HG03139 (cell line): ENCODE results near the gene PLEKHH1.
"Not testable (repeated sequence)": the region's sequence is repeated elsewhere in the genome, so short reads cannot be mapped to it uniquely, and the experiment has no call there.

Experiments
- ATAC-seq: cut with Tn5 transposase; IDR thresholded peaks from one replicate; pipeline ENCODE4 v1.9.1; 2021; ENCODE audit not compliant: unreplicated experiment

PLEKHH1 gene

DNA sequence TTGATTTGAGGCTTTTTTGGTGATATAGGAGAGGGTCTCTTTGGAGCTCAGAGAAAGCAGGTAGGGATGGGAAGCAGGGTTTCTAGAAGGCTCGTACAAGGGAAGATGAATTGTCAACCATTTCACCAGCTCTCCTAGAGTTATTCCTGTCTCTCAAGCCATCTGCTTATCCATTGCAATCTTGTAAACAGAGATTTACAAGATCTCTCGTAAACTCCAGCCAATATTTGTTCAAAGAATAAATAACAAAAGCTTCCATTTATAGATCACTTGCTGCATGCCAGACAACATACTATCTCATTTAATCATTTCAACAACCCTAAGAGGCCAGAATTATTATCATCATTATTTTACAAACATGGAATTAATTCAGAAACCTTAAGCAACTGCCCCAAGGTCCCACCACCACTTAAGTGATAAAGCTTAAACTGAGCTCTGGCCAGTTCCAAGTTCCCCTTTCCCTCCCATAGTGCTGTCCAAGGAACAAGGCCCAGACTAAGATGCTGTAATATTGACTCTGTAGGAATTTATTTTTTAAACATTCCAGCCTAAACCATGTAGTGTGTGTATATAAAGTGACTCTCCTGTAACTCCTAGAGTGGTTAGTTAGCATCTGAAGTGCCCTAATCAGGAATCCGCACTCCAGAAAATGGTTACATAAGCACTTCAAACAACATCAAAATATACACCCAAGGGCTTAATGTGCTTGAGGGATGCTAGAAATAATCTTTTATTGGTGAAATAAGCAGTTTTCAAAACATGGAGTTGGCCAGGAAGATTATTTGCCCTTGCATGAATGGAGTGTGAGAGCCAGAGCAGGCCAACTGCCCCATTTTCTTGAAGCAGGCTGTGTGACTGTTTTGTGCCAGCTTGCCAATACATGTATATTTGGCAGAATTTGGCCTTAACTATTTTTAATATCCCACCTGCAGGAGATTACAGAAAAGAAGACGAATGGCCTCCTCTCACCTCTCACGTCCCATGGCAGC lies 2.8 kb upstream of the PLEKHH1 start:
- ATAC-seq: no peak

DNA sequence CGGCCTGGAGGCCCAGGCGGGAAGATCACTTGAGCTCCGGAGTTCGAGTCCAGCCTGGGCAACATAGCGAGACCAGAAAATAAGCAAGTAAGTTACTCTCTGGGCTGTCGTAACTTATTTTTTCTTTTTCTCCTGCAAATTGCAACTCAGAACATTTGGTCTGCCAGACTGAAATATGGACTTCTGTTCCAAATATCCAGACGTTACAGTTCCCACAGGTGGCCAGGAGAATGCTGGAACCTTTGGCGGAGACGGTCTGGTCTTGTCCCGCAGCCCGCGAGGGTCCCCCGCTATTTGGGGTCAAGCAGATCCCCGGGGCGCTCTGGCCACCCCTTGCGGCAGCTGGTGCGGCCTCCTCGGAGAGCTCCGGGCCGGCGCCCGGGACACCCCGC lies 488 bp upstream of the PLEKHH1 start:
- no peak for ATAC-seq

DNA sequence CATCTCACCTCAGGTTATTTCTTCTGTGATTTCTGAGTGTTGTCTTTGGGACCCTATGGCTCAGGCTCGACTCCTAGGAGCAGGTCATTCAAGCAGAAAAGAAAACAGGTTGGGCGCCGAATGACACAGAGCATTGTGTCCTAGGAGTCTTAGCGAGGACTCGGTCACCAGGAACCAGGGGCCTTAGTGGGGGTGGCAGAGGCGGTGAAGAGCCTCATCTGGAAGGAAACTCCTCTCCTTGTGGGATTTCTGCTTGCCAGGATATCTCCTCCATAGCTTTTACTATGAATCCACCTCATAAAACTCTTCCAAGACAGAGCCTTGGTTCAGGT lies 630 bp downstream of the PLEKHH1 start:
- no peak for ATAC-seq

DNA sequence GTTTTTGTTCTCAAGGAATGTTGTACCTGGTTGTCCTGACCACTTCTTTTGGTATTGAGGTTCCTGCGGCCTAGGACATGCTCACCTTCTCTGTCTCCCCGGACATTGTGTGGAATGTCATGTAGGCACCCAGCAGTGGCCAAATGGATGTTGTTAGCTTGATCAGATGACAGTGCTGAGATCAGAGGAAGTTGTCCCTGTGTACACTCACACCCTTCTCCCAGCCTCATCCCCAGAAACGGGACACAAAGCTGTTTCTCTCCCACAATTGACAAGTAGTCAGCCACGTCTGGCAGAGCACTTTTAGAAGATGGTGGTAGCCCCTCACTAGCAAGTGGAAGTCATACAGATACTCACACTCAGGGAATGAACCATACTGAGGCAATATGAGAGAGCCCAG lies 3.0 kb downstream of the PLEKHH1 start:
- ATAC-seq: no peak

DNA sequence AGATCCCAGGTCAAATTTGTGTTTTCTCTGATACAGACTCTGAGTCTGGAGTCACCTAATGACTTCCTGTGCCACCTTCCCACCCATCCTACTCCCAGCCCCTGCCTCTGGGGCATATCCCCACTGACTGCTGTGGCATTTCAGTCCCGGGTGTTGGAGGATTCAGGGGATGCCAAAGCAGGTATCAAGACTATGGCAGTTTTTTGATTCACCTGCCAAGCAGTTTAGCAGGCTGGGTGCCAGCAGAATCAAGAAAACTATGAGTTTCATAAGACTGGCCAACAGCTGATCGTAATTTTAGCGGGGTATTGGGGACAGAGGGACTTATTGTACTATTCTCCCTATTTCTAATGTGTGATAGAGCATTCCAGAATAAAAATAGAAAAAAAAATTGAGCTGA lies 4.6 kb downstream of the PLEKHH1 start:
- no peak for ATAC-seq

DNA sequence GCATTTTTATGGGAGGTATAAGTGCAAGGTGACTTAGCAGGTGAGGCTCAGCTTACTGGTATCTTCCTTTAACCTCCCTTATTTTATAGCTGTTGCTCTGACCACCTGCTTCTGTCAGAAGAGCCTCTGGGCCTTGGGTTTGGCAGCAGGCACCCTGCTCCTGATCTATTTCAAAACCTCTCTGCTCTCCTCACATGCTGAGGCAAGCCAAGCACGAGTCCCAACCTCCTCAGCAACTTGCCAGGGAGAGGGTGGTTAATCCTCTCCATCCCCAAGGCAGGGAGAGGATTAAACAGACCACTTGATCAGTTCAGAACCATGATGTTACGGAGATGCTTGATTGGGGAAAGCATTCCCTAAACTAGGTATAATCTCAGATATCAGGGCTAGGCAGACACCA lies 5.4 kb downstream of the PLEKHH1 start:
- ATAC-seq: no peak

DNA sequence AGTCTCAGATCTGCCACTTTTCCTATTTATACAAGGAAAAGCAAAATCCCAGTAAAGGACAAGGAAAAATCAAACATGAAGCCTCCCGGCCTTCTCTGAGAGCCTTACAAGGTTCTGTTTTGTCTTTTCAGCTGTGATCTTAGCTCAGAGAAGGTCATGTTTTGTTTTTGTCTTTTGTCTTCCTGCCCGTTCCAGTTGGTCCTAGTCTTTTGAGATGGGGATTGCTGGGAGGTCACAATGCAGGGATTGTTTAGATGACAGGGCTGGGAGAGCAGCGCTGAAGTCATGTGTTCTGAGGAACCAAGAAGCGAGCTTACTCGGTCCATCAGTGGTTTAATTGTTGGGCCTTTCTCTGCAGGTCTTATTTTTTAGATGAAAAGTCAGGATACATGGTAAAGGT lies 6.0 kb downstream of the PLEKHH1 start:
- no peak for ATAC-seq

DNA sequence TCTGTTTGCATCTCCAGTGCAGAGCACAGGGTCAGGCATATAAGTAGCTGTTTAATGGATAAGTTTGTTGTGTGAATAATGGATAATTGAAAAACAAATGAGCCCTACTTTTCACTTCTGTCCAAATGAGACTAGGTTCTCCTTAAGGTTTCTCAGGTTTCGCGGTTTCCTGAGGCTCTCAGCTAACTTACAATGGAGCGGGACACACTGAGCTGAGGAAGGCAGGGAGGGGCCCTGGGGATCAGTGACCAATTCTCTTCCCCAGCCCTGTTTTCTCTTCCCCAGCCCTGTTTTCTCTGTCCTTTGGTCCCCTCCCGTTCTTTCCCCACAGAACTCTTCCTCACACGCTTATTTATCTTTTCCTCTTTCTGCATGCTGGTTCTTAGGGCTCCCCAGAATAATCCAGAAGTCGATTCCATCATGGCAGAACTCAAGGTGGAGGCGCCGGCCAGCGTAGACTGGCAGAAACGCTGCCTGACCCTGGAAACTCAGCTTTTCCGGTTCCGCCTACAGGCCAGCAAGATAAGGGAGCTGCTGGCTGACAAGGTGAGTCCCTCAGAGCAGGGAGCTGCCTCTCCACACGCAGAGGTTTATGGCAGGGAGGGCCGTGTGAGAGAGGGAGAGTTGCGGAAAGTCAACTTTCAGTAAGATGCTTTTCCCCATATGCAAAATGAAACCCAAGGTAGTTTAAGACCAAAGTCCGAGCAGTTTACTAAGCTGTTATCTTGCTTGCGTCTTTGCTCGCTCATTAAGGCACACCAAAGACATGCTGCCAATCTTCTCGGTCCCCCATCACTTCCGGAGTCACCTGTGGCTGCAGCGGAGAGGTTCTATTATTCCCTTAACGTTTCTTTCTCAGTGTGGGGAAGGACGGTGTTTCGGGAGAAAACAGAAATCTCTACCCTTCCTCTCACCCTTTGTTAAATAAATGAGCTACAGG lies 8.6 kb downstream of the PLEKHH1 start:
- no peak for ATAC-seq

DNA sequence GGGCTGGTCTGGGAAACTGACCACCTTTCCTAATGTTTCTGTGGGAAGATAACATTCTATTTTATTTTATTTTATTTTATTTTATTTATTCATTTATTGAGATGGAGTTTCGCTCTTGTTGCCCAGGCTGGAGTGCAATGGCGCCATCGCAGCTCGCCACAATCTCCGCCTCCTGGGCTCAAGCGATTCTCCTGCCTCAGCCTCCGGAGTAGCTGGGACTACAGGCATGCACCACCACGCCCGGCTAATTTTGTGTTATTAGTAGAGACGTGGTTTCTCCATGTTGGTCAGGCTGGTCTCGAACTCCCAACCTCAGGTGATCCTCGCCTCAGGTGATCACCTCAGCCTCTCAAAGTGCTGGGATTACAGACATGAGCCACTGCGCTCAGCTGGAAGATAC lies 9.5 kb downstream of the PLEKHH1 start:
- ATAC-seq: not testable (repeated sequence)

DNA sequence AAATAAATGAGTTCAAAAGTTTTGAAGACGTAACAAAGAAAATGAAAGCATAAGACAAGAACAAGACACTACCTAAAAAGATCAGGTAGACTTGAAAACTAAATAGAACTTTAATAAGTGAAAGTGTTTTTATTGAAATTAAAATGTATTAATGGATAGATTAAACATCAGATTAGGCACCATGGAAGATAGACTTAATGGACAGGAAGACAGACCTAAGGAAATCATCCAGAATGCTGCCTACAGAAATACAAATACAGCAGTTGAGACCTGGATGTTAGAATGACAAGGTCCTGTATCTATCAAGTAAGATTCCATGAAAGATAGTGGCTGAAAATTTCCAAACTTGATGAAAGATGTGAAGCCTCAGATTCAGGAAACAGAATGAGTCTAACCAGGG lies 11.5 kb downstream of the PLEKHH1 start:
- ATAC-seq: no peak

DNA sequence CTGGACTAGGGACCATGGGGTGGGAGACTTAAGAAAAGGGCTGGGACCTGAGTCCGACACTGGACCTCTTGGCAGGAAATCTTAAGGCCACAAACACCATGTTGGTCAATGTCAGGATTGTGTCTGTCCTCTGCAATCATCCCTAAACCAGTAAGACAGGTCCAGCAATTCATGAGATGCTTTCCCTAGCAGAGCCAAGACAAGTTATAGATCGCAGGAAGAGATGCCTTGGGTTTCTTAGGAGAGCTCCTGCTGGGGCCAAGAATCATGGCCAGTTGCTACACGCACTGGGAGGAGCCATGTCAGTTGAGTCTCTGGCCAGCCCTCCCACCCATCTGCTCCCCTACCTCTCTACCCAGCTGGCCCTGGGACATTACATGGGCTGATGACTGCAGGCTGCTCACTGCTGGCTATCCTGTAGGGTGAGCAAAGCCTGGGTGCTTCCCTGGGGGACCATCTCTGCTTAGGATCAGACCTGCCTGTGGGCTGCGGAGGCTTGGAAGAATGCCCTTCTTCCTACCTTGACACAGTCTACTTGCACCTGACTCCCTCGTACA lies 14.2 kb downstream of the PLEKHH1 start:
- ATAC-seq: no peak

DNA sequence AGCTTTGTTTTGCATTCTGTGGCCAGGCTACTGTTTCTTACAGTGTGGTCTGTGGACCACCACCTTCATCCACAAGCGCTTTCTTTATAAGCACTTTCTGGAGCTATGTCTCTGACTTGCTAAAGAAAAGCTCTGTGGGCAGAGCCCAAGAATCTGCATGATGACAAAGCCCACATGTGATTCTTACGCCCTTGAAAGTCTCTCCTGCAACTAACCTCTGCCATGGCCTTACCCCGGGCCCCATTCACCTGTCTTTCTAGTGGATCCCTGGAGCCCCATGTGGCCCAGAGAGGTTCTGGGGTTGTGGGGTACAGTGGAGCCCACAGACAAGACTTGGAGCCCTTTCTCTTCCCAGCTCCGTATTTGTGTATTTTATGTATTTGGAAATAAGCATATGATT lies 16.6 kb downstream of the PLEKHH1 start:
- ATAC-seq: no peak

DNA sequence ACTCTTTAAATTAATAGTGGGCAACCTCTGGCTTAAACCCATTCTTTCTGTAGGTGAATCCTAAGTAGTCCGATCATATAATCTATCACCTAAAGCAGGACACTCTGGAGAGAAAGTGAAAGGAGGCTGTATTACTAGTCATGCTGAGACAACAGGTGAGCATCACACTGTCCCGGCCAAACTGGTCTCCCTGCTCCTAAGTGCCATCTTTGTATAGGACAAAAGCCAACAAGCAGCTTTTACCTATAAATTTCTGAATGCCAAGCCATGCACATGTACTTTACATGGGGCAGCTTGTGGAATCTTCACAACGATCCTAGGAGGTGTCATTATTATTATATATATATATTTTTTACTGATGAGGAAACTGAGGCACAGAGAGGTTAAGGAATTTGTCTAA lies 18.0 kb downstream of the PLEKHH1 start:
- no peak for ATAC-seq

DNA sequence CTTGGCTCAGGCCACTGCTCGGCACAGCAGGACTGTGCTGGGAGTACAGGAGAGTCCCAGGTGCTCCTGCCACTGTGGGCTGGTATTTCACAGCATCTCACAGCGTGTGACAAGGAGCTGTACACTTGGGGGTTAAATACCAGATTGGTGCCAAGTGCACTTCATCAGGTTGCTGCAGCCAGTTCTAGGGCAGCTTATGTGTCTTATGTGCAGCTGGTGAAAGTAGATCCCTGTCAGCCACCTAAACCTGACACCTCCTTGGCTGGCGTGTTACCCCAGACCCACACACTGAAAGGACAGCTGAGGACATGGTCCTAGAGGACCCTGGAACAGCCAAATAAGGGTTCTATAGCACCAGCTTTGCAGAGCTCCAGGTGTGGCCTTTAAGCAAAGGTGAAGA lies 18.9 kb downstream of the PLEKHH1 start:
- ATAC-seq: no peak

DNA sequence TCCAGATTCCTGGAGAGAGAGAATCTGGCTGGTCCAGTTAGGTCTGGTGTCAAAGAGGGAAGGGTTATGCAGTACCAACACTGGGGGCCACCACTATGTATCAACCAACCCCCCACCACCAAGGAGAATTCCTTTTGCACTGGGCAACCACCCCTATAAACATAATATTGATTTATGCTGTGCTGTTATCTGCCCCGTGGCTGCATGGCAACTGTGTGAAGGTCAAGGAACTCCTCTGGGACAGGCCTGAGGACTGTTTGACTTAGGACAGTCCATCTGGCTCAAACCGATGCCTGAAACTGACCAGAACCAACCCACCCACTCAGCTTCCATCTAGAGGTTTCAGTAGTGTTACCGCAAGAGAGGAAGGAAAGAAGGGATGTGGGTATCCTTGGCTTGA lies 20.5 kb downstream of the PLEKHH1 start:
- ATAC-seq: no peak

DNA sequence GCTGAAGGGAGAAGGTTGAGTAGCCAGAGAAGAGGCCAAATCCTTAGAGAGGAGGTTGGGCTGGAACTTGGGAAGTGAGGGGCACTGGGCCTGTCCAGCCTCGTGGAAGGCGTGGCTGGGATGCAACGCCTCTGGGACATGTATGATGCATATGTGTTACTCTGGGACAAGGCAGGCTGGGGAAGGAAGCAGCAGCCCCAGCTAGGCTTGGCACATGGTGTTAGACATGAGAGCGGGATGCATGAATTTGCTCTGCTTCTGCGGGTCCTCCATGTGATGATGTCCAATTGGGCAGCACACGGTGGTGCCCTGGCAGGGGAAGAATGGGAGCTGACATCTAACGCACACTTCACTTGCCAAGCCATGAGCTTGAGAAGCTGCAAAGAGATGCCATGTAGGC lies 21.3 kb downstream of the PLEKHH1 start:
- ATAC-seq: no peak

DNA sequence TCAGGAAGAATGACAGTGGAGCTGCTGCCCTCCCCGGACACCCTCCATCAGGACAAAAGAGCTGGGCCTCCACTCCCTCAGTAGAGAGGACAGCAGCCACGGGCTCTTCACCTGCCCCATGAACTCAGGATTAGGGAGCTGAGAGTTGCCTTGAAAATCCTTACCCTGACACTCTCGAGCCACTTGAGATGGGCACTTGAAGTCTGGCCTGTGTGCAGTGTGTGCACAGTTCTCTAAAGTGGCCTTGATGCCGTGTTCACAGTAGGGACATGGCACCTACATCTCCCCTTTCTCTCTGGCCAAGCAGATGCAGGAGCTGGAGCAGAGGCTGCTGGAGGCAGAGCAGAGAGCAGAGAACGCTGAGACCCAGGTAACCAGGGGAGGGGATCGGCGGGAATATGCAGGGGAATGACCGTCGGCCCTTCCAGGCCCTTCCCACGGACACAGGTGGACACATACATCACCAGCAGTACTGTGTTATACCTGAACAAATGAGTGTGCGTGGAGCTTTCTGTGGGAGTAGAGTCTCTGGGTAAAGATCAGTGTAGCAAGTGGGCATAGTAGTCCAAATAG lies 22.5 kb downstream of the PLEKHH1 start:
- ATAC-seq: no peak

DNA sequence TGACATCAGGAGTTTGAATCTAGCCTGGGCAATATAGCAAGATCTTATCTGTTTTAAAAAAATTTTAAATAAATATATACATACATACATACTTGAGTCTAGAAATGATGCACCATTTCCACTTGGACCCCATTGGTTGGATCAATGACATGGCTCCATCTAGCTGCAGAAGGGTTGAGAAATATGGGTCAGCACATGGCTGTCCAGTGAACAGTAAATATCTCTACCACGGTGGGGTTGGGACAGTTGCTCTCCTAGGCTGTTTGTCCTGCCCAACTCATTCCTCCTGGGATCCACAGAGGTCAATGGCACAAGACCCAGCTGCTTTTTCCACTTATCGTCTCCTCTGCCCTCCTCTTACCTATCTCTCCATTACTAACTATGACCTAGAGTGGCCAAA lies 23.6 kb downstream of the PLEKHH1 start:
- ATAC-seq: no peak

DNA sequence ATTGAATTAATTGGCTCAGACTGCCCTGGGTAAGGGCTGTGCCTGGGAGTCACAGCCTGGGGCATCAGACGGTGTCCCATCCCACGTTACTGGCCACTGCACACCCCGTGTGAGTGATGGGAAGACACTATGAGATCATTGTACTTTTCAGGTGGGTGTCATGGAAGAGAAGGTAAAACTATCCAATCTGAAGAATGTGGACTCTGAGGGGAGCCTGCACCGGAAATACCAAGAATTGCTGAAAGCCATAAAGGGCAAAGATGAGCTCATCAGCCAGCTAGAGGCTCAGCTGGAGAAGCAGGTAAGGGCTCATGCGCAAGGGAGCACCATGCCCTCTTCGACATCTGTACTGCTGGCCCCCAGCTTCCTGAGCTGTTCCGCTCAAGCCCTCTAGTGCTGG lies 24.0 kb downstream of the PLEKHH1 start:
- ATAC-seq: no peak

DNA sequence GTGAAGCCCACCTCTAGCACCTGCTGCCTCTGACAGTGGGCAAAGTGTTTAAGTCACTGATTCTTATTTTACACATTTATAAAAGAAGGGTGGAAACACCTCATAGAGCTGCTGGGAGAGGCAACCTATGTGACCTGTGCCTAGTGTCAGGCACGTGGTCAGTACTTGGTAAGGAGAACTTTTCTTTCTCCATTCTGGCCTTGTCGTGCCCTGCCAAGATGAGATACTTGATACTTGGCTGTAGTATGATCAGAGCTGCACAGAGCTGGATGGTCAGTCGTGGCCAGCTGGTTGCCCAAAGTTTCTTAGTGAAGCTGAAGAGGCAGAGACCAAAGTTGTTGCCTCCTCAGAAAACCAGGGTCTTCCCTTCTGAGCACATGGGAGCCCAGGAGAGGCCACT lies 24.6 kb downstream of the PLEKHH1 start:
- ATAC-seq: no peak

DNA sequence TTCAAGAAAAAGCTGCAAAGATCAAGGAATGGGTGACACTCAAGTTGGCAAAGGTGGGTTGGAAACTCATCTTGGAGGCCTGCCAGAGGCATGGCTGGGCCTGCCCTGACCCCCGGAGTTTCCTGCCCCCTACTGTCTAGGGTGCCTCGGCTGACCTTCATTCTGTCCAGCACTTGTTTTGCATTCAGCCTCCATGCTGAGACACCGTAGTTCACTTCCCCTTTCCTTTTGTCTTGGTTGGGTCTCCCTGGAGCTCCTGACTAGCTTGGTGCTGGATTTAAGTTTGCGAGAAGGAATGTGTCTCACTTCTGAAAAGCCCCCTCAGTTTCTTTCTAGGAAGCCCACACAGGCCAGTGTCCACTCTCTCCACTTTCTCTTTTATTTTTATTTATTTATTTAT lies 26.5 kb downstream of the PLEKHH1 start:
- no peak for ATAC-seq
